Measurements from ENCODE around the gene SPAG9.

GRCh38 chr17:51120739-51121619 is at the start of gene SPAG9:
- TF ChIP-seq, protein P1, sequence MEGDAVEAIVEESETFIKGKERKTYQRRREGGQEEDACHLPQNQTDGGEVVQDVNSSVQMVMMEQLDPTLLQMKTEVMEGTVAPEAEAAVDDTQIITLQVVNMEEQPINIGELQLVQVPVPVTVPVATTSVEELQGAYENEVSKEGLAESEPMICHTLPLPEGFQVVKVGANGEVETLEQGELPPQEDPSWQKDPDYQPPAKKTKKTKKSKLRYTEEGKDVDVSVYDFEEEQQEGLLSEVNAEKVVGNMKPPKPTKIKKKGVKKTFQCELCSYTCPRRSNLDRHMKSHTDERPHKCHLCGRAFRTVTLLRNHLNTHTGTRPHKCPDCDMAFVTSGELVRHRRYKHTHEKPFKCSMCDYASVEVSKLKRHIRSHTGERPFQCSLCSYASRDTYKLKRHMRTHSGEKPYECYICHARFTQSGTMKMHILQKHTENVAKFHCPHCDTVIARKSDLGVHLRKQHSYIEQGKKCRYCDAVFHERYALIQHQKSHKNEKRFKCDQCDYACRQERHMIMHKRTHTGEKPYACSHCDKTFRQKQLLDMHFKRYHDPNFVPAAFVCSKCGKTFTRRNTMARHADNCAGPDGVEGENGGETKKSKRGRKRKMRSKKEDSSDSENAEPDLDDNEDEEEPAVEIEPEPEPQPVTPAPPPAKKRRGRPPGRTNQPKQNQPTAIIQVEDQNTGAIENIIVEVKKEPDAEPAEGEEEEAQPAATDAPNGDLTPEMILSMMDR (IDR thresholded peaks at IDR 0.05) = no peak
- TF ChIP-seq POLR2A (IDR thresholded peaks at IDR 0.05) = peak in 3 of 4 donors; percentile 78 to 80 (median 78)
- TF ChIP-seq EP300 (IDR thresholded peaks at IDR 0.05) = peak in 1 of 4 donors; percentile 50

Measured in upper lobe of left lung (tissue), 4 donors.